Activated B cell treated with CpG ODN at 0.5 μM for 24 hours (primary cell): ENCODE data around the gene CMC1. TPM values are rescaled to one million over a fixed set of nuclear protein-coding genes. Genes with fewer than 3 reads are reported as not detected.

Experiments
- ATAC-seq: fragments of 200-7000 bp; cut with Tn5 transposase; one replicate; pipeline ENCODE4 v1.10.0; 2021; ENCODE audit warnings: low read depth, mild to moderate bottlenecking, moderate library complexity
- CTCF ChIA-PET: fragments of 350-600 bp; sonication (Branson Sonifier 250); formaldehyde crosslinking; loops from one replicate; lab custom pipeline; 2021; ENCODE audit warnings: antibody characterized with exemption; lab: Charles Lee
- POLR2A ChIA-PET: fragments of 350-600 bp; sonication (Branson Sonifier 250); formaldehyde crosslinking; loops from one replicate; lab custom pipeline; 2021; ENCODE audit warnings: antibody characterized with exemption; lab: Charles Lee
- DNase-seq: peaks from one replicate; pipeline ENCODE4 v3.0.0; 2022
- H3K27ac Mint-ChIP-seq: one replicate; pipeline ENCODE4 v1.8.0; 2020; ENCODE audit warnings: mixed read lengths
- H3K27me3 Mint-ChIP-seq: one replicate; pipeline ENCODE4 v1.8.0; 2021; ENCODE audit warnings: mixed read lengths
- H3K36me3 Mint-ChIP-seq: one replicate; pipeline ENCODE4 v1.8.0; 2021; ENCODE audit warnings: low read depth, mixed read lengths
- H3K4me1 Mint-ChIP-seq: one replicate; pipeline ENCODE4 v1.8.0; 2021; ENCODE audit warnings: mixed read lengths
- H3K4me3 Mint-ChIP-seq: one replicate; pipeline ENCODE4 v1.8.0; 2020; ENCODE audit warnings: mild to moderate bottlenecking, mixed read lengths
- H3K9me3 Mint-ChIP-seq: one replicate; pipeline ENCODE4 v1.8.0; 2020; ENCODE audit warnings: mixed read lengths
- CTCF ChIP-seq: fragments of 200-600 bp; IDR thresholded peaks from one replicate; pipeline ENCODE4 v1.8.0; 2022; ENCODE audit warnings: antibody characterized with exemption, mild to moderate bottlenecking
- intact Hi-C: fragments of 100-400 bp; cut with micrococcal nuclease; formaldehyde crosslinking; loops from one replicate; pipeline ENCODE4 v1.15.1; 2024
- total RNA-seq: library from RNA; stranded (reverse); gene quantifications from 2 replicates; pipeline ENCODE4 v1.2.3, GENCODE V29; 2022

The CMC1 gene
- total RNA-seq, 1 donor from 2014 or later, result 14.2 TPM

GRCh38 chr3:28207000-28207733, 34.3 kb upstream of the CMC1 start:
- Mint-ChIP-seq H3K27me3 (no peaks in the 10 kb centered on the region), H3K36me3 (no peaks in the 10 kb centered on the region), H3K4me1 (peaks cover 13% of the 10 kb centered on the region), H3K27ac (no peak overlapping the region), H3K4me3 (no peak overlapping the region), H3K9me3 (no peaks in the 10 kb centered on the region)
- DNase-seq, result no peak
- intact Hi-C loops, result no loop called here
- no peak for TF ChIP-seq CTCF
- POLR2A ChIA-PET, result no interaction called here
- no peak for ATAC-seq
- CTCF ChIA-PET, result no interaction called here

- ChIA-PET POLR2A (no interaction called here), CTCF (no interaction called here)
- Mint-ChIP-seq H3K27ac (no peak overlapping the region), H3K9me3 (peaks cover 12% of the 10 kb centered on the region), H3K4me1 (peaks cover 13% of the 10 kb centered on the region), H3K4me3 (no peak overlapping the region), H3K27me3 (no peaks in the 10 kb centered on the region), H3K36me3 (no peaks in the 10 kb centered on the region)
- ATAC-seq (no peak), DNase-seq (no peak)
- no peak for TF ChIP-seq CTCF
- intact Hi-C loops, result no loop called here
Measured at GRCh38 chr3:28210968-28211713, 30.3 kb upstream of the CMC1 start.

DNA sequence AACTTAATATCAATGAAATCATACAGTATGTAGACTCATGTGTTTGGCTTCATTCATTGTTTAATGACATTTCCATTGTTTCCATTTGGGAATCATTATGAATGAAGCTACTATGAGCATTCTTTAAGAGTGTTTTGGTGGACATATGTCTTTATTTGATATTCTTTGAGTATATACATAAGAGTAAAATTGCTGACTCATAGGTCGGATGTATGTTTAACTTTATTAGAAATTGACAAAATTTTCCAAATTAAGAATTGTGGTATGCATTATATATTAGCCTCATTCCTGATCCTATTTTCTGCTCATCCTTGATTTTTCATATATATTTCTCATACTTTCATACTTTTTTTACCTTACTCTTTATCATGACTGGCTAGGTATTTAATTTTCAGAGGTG, 28.7 kb upstream of the CMC1 start:
- peaks cover 12% of the 10 kb centered on the region for H3K9me3 Mint-ChIP-seq
- no peak overlapping the region for H3K4me3 Mint-ChIP-seq
- no peak for ATAC-seq
- peaks cover 13% of the 10 kb centered on the region for H3K4me1 Mint-ChIP-seq
- DNase-seq, result no peak
- H3K27ac Mint-ChIP-seq, result no peak overlapping the region
- ChIA-PET CTCF (no interaction called here), POLR2A (no interaction called here)
- no peaks in the 10 kb centered on the region for H3K36me3 Mint-ChIP-seq
- no peak for TF ChIP-seq CTCF
- H3K27me3 Mint-ChIP-seq, result no peaks in the 10 kb centered on the region
- intact Hi-C loops, result no loop called here

- H3K27me3 Mint-ChIP-seq, result peaks cover 2% of the 10 kb centered on the region
- intact Hi-C loops, result no loop called here
- TF ChIP-seq CTCF, result no peak
- no peak overlapping the region for H3K4me3 Mint-ChIP-seq
- H3K36me3 Mint-ChIP-seq, result no peaks in the 10 kb centered on the region
- no peak overlapping the region for H3K27ac Mint-ChIP-seq
- no peak for ATAC-seq
- DNase-seq, result no peak
- peaks cover 19% of the 10 kb centered on the region for H3K9me3 Mint-ChIP-seq
- ChIA-PET CTCF (no interaction called here), POLR2A (no interaction called here)
- H3K4me1 Mint-ChIP-seq, result peaks cover 12% of the 10 kb centered on the region
Measured at GRCh38 chr3:28215407-28215806, 26.0 kb upstream of the CMC1 start.

DNA sequence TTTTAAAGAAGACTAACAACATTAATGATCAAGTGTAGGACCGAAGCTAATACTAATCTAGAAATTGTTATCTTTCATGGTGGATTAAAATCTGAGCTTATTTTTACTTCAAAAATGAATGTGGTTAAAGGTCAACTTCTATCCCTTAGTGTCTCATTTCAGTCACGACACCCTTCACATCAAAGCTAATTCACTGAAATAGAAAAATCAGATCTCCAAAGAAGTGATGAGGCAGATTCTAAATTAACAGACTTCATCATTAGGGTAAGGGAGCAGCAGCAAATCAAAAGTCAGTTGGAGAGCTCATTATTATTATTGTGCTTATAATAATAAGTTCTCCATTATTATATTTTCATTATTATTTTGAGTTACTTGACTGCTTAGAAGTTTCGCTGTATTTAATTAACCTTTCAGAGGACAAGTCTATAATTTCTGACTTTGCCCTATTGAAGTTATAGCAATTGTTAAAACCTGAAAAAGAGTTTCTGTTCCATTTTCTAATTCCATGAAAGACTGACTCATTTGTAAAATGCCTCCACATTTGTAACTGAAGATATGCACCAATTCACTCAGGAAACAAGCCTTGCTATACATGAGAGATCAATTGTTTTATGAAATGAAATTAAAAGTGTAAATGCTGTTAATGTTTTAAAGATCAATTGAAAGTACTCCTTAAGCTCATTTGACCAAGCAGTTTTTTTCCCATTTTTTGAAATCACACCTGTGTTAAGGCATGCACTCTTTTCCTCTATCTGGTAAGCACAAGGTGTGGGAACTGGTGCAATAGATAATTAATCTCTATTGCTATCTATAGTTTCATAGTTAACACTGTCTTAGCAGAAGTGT, 23.1 kb upstream of the CMC1 start:
- no peak overlapping the region for H3K4me3 Mint-ChIP-seq
- no peaks in the 10 kb centered on the region for H3K4me1 Mint-ChIP-seq
- H3K27me3 Mint-ChIP-seq, result peaks cover 3% of the 10 kb centered on the region
- ChIA-PET CTCF (no interaction called here), POLR2A (no interaction called here)
- intact Hi-C loops, result no loop called here
- no peaks in the 10 kb centered on the region for H3K36me3 Mint-ChIP-seq
- no peak overlapping the region for H3K27ac Mint-ChIP-seq
- H3K9me3 Mint-ChIP-seq, result peaks cover 19% of the 10 kb centered on the region
- no peak for TF ChIP-seq CTCF
- DNase-seq (no peak), ATAC-seq (no peak)
